T-helper 22 cell (primary cell): ENCODE results near the gene ETV7.
A peak's percentile ranks its signal among the peaks of the same experiment; 100 is the strongest.
"Not testable (repeated sequence)": the region's sequence is repeated elsewhere in the genome, so short reads cannot be mapped to it uniquely, and the experiment has no call there.

Source experiments
- DNase-seq: peaks from one replicate; pipeline ENCODE4 v3.0.0-alpha.2; 2020; ENCODE audit warnings: low read depth

The ETV7 gene

GRCh38 chr6:36387440-36388303 lies at the start of gene ETV7:
TSS of gene ETV7 (minus strand) at chr6:36387669. CDS start at chr6:36387541, 128 bp downstream.
- no peak for DNase-seq

- no peak for DNase-seq
Observed at GRCh38 chr6:36436466-36436865, 49.0 kb upstream of the ETV7 start.

GRCh38 chr6:36432151-36432671 lies 44.7 kb upstream of the ETV7 start:
- no peak for DNase-seq

- DNase-seq, result no peak
Observed at GRCh38 chr6:36431197-36431596, 43.7 kb upstream of the ETV7 start.

GRCh38 chr6:36430351-36430750 lies 42.9 kb upstream of the ETV7 start:
- DNase-seq, result no peak

GRCh38 chr6:36428911-36429310 lies 41.4 kb upstream of the ETV7 start:
- DNase-seq, result no peak

GRCh38 chr6:36426622-36427021 lies 39.2 kb upstream of the ETV7 start:
- DNase-seq, result no peak

GRCh38 chr6:36423101-36423824 lies 35.8 kb upstream of the ETV7 start:
- DNase-seq, result peak; percentile 96

- DNase-seq, result no peak
Observed at GRCh38 chr6:36422714-36423100, 35.2 kb upstream of the ETV7 start.

- DNase-seq, result no peak
Observed at GRCh38 chr6:36419310-36419709, 31.8 kb upstream of the ETV7 start.

- DNase-seq, result no peak
Observed at GRCh38 chr6:36418558-36418957, 31.1 kb upstream of the ETV7 start.

- DNase-seq, result no peak
Observed at GRCh38 chr6:36414481-36414880, 27.0 kb upstream of the ETV7 start.

GRCh38 chr6:36413489-36414480 lies 26.3 kb upstream of the ETV7 start:
- no peak for DNase-seq

GRCh38 chr6:36409718-36410117 lies 22.2 kb upstream of the ETV7 start:
- not testable (repeated sequence) for DNase-seq

GRCh38 chr6:36404164-36404563 lies 16.7 kb upstream of the ETV7 start:
- no peak for DNase-seq

- DNase-seq, result no peak
Observed at GRCh38 chr6:36402481-36402880, 15.0 kb upstream of the ETV7 start.

- DNase-seq, result no peak
Observed at GRCh38 chr6:36399970-36400369, 12.5 kb upstream of the ETV7 start.

GRCh38 chr6:36392621-36393020 lies 5.2 kb upstream of the ETV7 start:
- DNase-seq, result no peak

- no peak for DNase-seq
Observed at GRCh38 chr6:36389353-36389752, 1.9 kb upstream of the ETV7 start.

- DNase-seq, result no peak
Observed at GRCh38 chr6:36386495-36387439, 702 bp downstream of the ETV7 start.

GRCh38 chr6:36384095-36384494 lies 3.4 kb downstream of the ETV7 start:
- DNase-seq, result no peak
